OCI-LY1 (cell line): ENCODE measurements around the gene CUEDC1.

Experiments
- H2AFZ ChIP-seq: fragments of 200-600 bp; sonication (generic), shearing (Covaris generic); 2 replicates; pipeline ENCODE4 v1.6.0; 2014; ENCODE audit warnings: antibody characterized with exemption, mild to moderate bottlenecking, low read length
- H3F3A ChIP-seq: fragments of 200-600 bp; sonication (generic), shearing (Covaris generic); 2 replicates; pipeline ENCODE4 v1.6.0; 2014; ENCODE audit warnings: mild to moderate bottlenecking, antibody characterized with exemption, low read length, moderate library complexity; ENCODE audit not compliant: insufficient read depth
- H3K27ac ChIP-seq: fragments of 200-600 bp; sonication (generic); 2 replicates; pipeline ENCODE4 v1.5.1; 2014; ENCODE audit warnings: low read length, mixed run types, mild to moderate bottlenecking, low read depth; ENCODE audit not compliant: poor library complexity, severe bottlenecking
- H3K27me3 ChIP-seq: fragments of 200-600 bp; sonication (generic); 2 replicates; pipeline ENCODE4 v1.6.0; 2014; ENCODE audit warnings: antibody characterized with exemption, mild to moderate bottlenecking, low read length, moderate library complexity; ENCODE audit not compliant: insufficient read depth
- H3K36me3 ChIP-seq: fragments of 200-600 bp; sonication (generic); 2 replicates; pipeline ENCODE4 v1.6.1; 2014; ENCODE audit warnings: mild to moderate bottlenecking, antibody characterized with exemption, low read length, moderate library complexity, mixed read lengths; ENCODE audit not compliant: insufficient read depth
- H3K4me1 ChIP-seq: fragments of 200-600 bp; sonication (generic); 2 replicates; pipeline ENCODE4 v1.5.1; 2014; ENCODE audit warnings: mild to moderate bottlenecking, low read length, moderate library complexity; ENCODE audit not compliant: insufficient read depth, severe bottlenecking
- H3K4me2 ChIP-seq: fragments of 200-600 bp; sonication (generic), shearing (Covaris generic); 2 replicates; pipeline ENCODE4 v1.6.1; 2014; ENCODE audit warnings: low read length
- H3K4me3 ChIP-seq: fragments of 200-600 bp; sonication (generic); 2 replicates; pipeline ENCODE4 v1.5.1; 2014; ENCODE audit warnings: low read length, low read depth, mild to moderate bottlenecking, mixed read lengths; ENCODE audit not compliant: poor library complexity, severe bottlenecking
- H3K79me2 ChIP-seq: fragments of 200-600 bp; shearing (Covaris generic); 2 replicates; pipeline ENCODE4 v1.6.1; 2016; ENCODE audit warnings: mixed run types, low read length, mixed read lengths; ENCODE audit not compliant: insufficient read depth
- H3K9ac ChIP-seq: fragments of 200-600 bp; sonication (generic), shearing (Covaris generic); 2 replicates; pipeline ENCODE4 v1.6.1; 2014; ENCODE audit warnings: mild to moderate bottlenecking, low read length, mixed read lengths
- H3K9me2 ChIP-seq: fragments of 200-600 bp; sonication (generic), shearing (Covaris generic); 2 replicates; pipeline ENCODE4 v1.6.1; 2014; ENCODE audit warnings: low read depth, mild to moderate bottlenecking, low read length, mixed read lengths
- H3K9me3 ChIP-seq: fragments of 200-600 bp; shearing (Covaris generic); 2 replicates; pipeline ENCODE4 v1.6.1; 2014; ENCODE audit warnings: low read length, mixed read lengths
- H4K20me1 ChIP-seq: fragments of 200-600 bp; sonication (generic), shearing (Covaris generic); 2 replicates; pipeline ENCODE4 v1.6.0; 2016; ENCODE audit warnings: mild to moderate bottlenecking, low read length; ENCODE audit not compliant: insufficient read depth
- CTCF ChIP-seq: fragments of 200-600 bp; sonication (generic), shearing (Covaris generic); IDR thresholded peaks from 2 replicates; pipeline ENCODE4 v1.5.1; 2017; ENCODE audit warnings: mild to moderate bottlenecking, antibody characterized with exemption, low read length, moderate library complexity, mixed read lengths
- EZH2 ChIP-seq: fragments of 200-600 bp; sonication (generic), shearing (Covaris generic); IDR thresholded peaks from 2 replicates; pipeline ENCODE4 v1.8.0; 2017; ENCODE audit warnings: borderline replicate concordance, mixed run types, mild to moderate bottlenecking, antibody characterized with exemption, low read length, moderate library complexity, mixed read lengths

CUEDC1 gene

GRCh38 chr17:57948555-57949420 is 6.4 kb downstream of the CUEDC1 start:
- H3F3A ChIP-seq: no peaks in the 10 kb centered on the region
- H4K20me1 ChIP-seq: no peaks in the 10 kb centered on the region
- H3K4me1 ChIP-seq: peaks cover 21% of the 10 kb centered on the region
- H2AFZ ChIP-seq: no peak overlapping the region
- no peaks in the 10 kb centered on the region for H3K36me3 ChIP-seq
- no peak overlapping the region for H3K4me2 ChIP-seq
- H3K9ac ChIP-seq: no peak overlapping the region
- H3K4me3 ChIP-seq: no peak overlapping the region
- no peak overlapping the region for H3K27ac ChIP-seq
- no peaks in the 10 kb centered on the region for H3K79me2 ChIP-seq
- 0 out of 2 replicates have a peak, but pooled peaks cover 3% of the 10 kb centered on the region for H3K27me3 ChIP-seq
- no peaks in the 10 kb centered on the region for H3K9me3 ChIP-seq
- no peaks in the 10 kb centered on the region for H3K9me2 ChIP-seq
- no peak for TF ChIP-seq CTCF
- TF ChIP-seq EZH2: no peak

- Histone ChIP-seq H3F3A (no peaks in the 10 kb centered on the region), H3K9me3 (no peaks in the 10 kb centered on the region), H3K36me3 (no peaks in the 10 kb centered on the region), H3K79me2 (no peaks in the 10 kb centered on the region), H3K4me2 (no peak overlapping the region), H3K9ac (no peak overlapping the region), H3K4me3 (no peak overlapping the region), H4K20me1 (no peaks in the 10 kb centered on the region), H3K27ac (no peak overlapping the region), H3K4me1 (peaks cover 21% of the 10 kb centered on the region), H2AFZ (no peak overlapping the region), H3K27me3 (0 out of 2 replicates have a peak, but pooled peaks cover 3% of the 10 kb centered on the region), H3K9me2 (no peaks in the 10 kb centered on the region)
- TF ChIP-seq CTCF: no peak
These were observed 7.0 kb downstream of the CUEDC1 start for GRCh38 chr17:57948169-57948554.

- H3F3A ChIP-seq: no peaks in the 10 kb centered on the region
- H3K9ac ChIP-seq: no peak overlapping the region; the same call in 1 of the 2 replicates
- H3K79me2 ChIP-seq: no peaks in the 10 kb centered on the region
- H3K27ac ChIP-seq: no peak overlapping the region
- H3K4me1 ChIP-seq: peaks cover 24% of the 10 kb centered on the region
- H3K4me3 ChIP-seq: peak overlapping the region; percentile 48
- H4K20me1 ChIP-seq: no peaks in the 10 kb centered on the region
- H2AFZ ChIP-seq: no peak overlapping the region
- H3K4me2 ChIP-seq: peak overlapping the region; percentile 69; the same call in 1 of the 2 replicates
- TF ChIP-seq EZH2 (no peak), CTCF (no peak)
- H3K9me3 ChIP-seq: no peaks in the 10 kb centered on the region
- no peaks in the 10 kb centered on the region for H3K36me3 ChIP-seq
- H3K27me3 ChIP-seq: 0 out of 2 replicates have a peak, but pooled peaks cover 3% of the 10 kb centered on the region
- H3K9me2 ChIP-seq: no peaks in the 10 kb centered on the region
These were observed 7.8 kb downstream of the CUEDC1 start for GRCh38 chr17:57947369-57947768.
